Adrenal gland (tissue), 5 donors: ENCODE measurements around the gene DEFB132.

Source experiments
- CTCF ChIP-seq, 6 experiments: fragments of 450-650 bp in 4 of 6; fragments of 200-600 bp in 2 of 6; sonication (generic) in 1 of 6; IDR thresholded peaks; 1 replicate in 5 of 6; 2 replicates in 1 of 6; pipeline versions ENCODE4 v1.5.1 to v1.8.0; 2016 to 2021; ENCODE audit warnings: antibody characterized with exemption in 6 of 6, mild to moderate bottlenecking in 2 of 6, moderate library complexity in 1 of 6
- POLR2A ChIP-seq, 2 donors: fragments of 450-650 bp; IDR thresholded peaks; one replicate each; pipeline ENCODE4 v1.6.1; 2017; ENCODE audit warnings: antibody characterized with exemption in 2 of 2, mild to moderate bottlenecking in 2 of 2, moderate library complexity in 1 of 2
- donor health status: DM: no; HTN: no; CAD: no.

GRCh38 chr20:278607-279571, 21.4 kb downstream of the DEFB132 start:
- TF ChIP-seq CTCF (IDR thresholded peaks at IDR 0.05) = peak in 3 of 6 experiments; percentile 12 to 34 (median 16)
- no peak for TF ChIP-seq POLR2A (IDR thresholded peaks at IDR 0.05)
